HepG2 (cell line): ENCODE measurements around the gene RPL4.

Experiments used
- ARNT ChIP-seq: fragments of 450-650 bp; IDR thresholded peaks from 2 replicates; pipeline ENCODE4 v1.6.1; 2017
- ATF6 ChIP-seq: sonication (generic); formaldehyde crosslinking; conservative IDR thresholded peaks from 2 replicates; pipeline ENCODE4 v1.4.0; 2020; ENCODE audit warnings: missing genetic modification reagents
- ATRX ChIP-seq: sonication (generic); formaldehyde crosslinking; IDR thresholded peaks from 2 replicates; pipeline ENCODE4 v1.4.0; 2020; ENCODE audit warnings: missing genetic modification reagents, borderline replicate concordance
- CTCF ChIP-seq: sonication (generic); formaldehyde crosslinking; IDR thresholded peaks from 2 replicates; pipeline ENCODE4 v1.5.0; 2020; ENCODE audit warnings: mild to moderate bottlenecking, missing genetic modification reagents, moderate library complexity
- EZH2 ChIP-seq: conservative IDR thresholded peaks from 2 replicates; pipeline ENCODE4 v1.6.1; 2012; ENCODE audit warnings: mild to moderate bottlenecking, low read depth, low read length, moderate library complexity
- MTF1 ChIP-seq: sonication (generic); formaldehyde crosslinking; IDR thresholded peaks from 2 replicates; pipeline ENCODE4 v1.5.0; 2020; ENCODE audit warnings: missing genetic modification reagents
- MXI1 ChIP-seq: IDR thresholded peaks from 3 replicates; pipeline ENCODE4 v1.6.1; 2012; ENCODE audit warnings: low read depth, low read length, inconsistent platforms, borderline replicate concordance
- POLR2A ChIP-seq, 2 experiments: IDR thresholded peaks; 2 replicates each; pipeline ENCODE4 v1.6.1; 2011; ENCODE audit warnings: low read depth in 2 of 2, low read length in 2 of 2, mild to moderate bottlenecking in 1 of 2, moderate library complexity in 1 of 2; ENCODE audit not compliant: insufficient read depth in 1 of 2
- POLR2AphosphoS2 ChIP-seq: IDR thresholded peaks from 2 replicates; pipeline ENCODE4 v1.6.1; 2011; ENCODE audit warnings: low read depth, low read length, improper control_type of control experiment
- SNAPC4 ChIP-seq: sonication (generic); formaldehyde crosslinking; IDR thresholded peaks from 2 replicates; pipeline ENCODE4 v1.4.0; 2020; ENCODE audit warnings: mild to moderate bottlenecking, missing genetic modification reagents
- SRY ChIP-seq: sonication (generic); formaldehyde crosslinking; IDR thresholded peaks from 2 replicates; pipeline ENCODE4 v1.8.0; 2022; ENCODE audit warnings: mild to moderate bottlenecking, missing genetic modification reagents
- TOE1 ChIP-seq: sonication (generic); formaldehyde crosslinking; IDR thresholded peaks from 2 replicates; pipeline ENCODE4 v1.4.0; 2020; ENCODE audit warnings: mild to moderate bottlenecking, missing genetic modification reagents
- ZNF232 ChIP-seq: sonication (generic); formaldehyde crosslinking; IDR thresholded peaks from 2 replicates; pipeline ENCODE4 v1.4.0; 2020; ENCODE audit warnings: missing genetic modification reagents, borderline replicate concordance

GRCh38 chr15:66452420-66452819, 52.2 kb downstream of the RPL4 start:
- TF ChIP-seq SNAPC4 (CRISPR knock-in tag): no peak
- TF ChIP-seq ARNT: no peak
- no peak for TF ChIP-seq POLR2AphosphoS2
- TF ChIP-seq TOE1 (CRISPR knock-in tag): no peak
- no peak for TF ChIP-seq CTCF (CRISPR knock-in tag)
- TF ChIP-seq MTF1 (CRISPR knock-in tag): no peak
- no peak for TF ChIP-seq ATRX (CRISPR knock-in tag)
- TF ChIP-seq POLR2A (IDR thresholded peaks at IDR 0.05; ENCODE audit: insufficient read depth in 1 of 2, low read depth in 2 of 2, low read length in 2 of 2): no peak
- no peak for TF ChIP-seq MXI1
- TF ChIP-seq SRY: no peak
- no peak for TF ChIP-seq ATF6
- TF ChIP-seq ZNF232: no peak
- TF ChIP-seq EZH2: no peak
